Measurements from ENCODE around the gene ARSG.

Gene ARSG

DNA sequence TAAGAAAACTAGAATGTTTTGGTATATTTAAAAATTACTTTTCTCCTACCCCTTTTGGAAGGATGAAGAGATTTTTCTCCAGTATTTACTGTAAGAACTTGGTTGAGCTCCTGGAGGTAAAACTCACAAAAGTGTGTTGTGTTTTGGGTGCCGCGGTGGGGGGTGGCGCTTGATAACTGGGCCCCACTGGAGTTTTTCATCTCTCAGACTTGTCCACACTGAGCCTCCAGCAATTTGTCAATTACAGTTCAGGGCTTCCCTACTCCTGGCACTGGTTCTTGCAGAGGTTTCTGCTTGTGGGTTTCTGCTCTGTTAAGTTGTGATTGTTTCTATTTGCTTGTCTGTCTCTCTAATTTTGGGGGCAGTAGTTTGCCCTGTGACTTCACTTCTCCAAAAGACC lies 126.0 kb downstream of the ARSG start:
- TF ChIP-seq, protein P1, sequence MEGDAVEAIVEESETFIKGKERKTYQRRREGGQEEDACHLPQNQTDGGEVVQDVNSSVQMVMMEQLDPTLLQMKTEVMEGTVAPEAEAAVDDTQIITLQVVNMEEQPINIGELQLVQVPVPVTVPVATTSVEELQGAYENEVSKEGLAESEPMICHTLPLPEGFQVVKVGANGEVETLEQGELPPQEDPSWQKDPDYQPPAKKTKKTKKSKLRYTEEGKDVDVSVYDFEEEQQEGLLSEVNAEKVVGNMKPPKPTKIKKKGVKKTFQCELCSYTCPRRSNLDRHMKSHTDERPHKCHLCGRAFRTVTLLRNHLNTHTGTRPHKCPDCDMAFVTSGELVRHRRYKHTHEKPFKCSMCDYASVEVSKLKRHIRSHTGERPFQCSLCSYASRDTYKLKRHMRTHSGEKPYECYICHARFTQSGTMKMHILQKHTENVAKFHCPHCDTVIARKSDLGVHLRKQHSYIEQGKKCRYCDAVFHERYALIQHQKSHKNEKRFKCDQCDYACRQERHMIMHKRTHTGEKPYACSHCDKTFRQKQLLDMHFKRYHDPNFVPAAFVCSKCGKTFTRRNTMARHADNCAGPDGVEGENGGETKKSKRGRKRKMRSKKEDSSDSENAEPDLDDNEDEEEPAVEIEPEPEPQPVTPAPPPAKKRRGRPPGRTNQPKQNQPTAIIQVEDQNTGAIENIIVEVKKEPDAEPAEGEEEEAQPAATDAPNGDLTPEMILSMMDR (IDR thresholded peaks at IDR 0.05; ENCODE audit: insufficient read depth, low read depth, low read length, missing control alignments) = no peak
- no peak overlapping the region for H3K4me3 ChIP-seq (ENCODE audit: low read depth, low read length)
- DNase-seq (ENCODE audit: low read depth) = no peak

- TF ChIP-seq, protein P1 (IDR thresholded peaks at IDR 0.05; ENCODE audit: insufficient read depth, low read depth, low read length, missing control alignments) = no peak
- DNase-seq (ENCODE audit: low read depth) = no peak
- no peak overlapping the region for H3K4me3 ChIP-seq (ENCODE audit: low read depth, low read length)
These were observed 127.6 kb downstream of the ARSG start for GRCh38 chr17:68418876-68419275.

DNA sequence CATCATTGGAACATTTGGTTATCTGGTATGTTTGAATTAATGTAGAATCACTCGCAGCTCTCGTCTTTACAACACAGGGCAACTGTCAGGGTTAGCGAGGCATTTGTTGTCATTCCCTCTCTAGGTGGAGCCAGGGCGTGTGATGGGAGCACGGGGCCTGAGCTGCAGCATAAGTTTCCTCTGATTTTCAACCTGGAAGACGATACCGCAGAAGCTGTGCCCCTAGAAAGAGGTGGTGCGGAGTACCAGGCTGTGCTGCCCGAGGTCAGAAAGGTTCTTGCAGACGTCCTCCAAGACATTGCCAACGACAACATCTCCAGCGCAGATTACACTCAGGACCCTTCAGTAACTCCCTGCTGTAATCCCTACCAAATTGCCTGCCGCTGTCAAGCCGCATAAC lies 128.8 kb downstream of the ARSG start:
- no peak overlapping the region for H3K4me3 ChIP-seq (ENCODE audit: low read depth, low read length)
- no peak for DNase-seq (ENCODE audit: low read depth)
- TF ChIP-seq, protein P1 (IDR thresholded peaks at IDR 0.05; ENCODE audit: insufficient read depth, low read depth, low read length, missing control alignments) = no peak

DNA sequence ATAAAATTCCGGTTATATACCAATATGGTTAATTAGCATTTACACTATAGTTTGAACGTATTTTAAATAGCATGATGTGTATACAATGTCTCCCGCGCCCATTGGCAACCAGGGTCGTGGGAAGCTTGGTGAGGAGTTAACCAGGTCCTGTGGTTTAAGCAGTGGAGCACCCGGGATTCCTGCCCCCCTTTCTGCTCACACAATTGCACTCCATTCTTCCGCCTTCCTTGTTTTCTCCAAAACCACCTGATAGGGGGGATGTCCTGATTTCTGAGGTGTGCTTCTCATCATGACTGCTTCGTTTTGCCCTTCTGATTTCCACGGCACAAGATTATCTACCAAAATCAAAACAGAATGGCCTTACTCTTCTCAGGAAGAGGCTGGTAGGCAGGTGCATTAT lies 130.2 kb downstream of the ARSG start:
- DNase-seq (ENCODE audit: low read depth) = no peak
- H3K4me3 ChIP-seq (ENCODE audit: low read depth, low read length) = no peak overlapping the region
- TF ChIP-seq, protein P1 (IDR thresholded peaks at IDR 0.05; ENCODE audit: insufficient read depth, low read depth, low read length, missing control alignments) = no peak

DNA sequence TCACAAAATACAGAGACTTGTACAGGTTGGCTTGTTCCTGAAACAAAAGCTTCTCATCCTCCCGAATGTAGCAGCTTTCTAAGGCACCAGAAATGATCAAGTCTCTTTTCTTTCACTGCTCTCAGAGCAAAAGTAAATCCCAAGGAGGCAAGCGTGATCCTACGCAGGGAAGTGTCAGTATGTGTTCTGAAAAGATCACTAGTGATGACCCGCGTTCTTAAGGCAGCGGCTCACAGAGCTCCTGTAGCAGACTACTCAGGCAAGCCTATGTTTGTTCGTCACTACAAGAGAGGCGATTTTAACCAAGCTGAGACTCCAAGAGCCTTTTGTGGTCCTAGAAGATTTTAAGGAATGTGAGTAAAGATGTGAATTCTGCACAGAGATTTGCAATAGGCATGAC lies 131.5 kb downstream of the ARSG start:
- TF ChIP-seq, protein P1 (IDR thresholded peaks at IDR 0.05; ENCODE audit: insufficient read depth, low read depth, low read length, missing control alignments) = no peak
- DNase-seq (ENCODE audit: low read depth) = no peak
- no peak overlapping the region for H3K4me3 ChIP-seq (ENCODE audit: low read depth, low read length)

DNA sequence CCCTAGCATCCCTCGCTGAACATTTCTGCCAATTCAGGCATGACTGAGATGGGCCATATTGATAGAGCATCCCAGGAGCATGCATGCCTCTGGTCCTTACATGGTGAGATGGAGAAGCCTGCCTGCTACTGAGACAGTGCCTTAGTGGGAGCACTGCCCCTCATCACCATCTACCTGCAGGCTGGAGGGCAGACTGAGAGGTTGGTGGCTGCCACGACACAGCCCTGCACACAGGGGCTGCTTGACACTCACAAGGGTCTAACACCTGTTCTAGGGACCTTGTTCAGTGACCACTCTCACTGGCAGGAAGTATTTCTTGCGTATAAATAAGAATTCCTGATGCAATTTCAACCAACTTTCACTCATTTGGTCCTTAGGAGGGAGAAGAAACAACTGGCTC lies 132.0 kb downstream of the ARSG start:
- DNase-seq (ENCODE audit: low read depth) = no peak
- TF ChIP-seq, protein P1 (IDR thresholded peaks at IDR 0.05; ENCODE audit: insufficient read depth, low read depth, low read length, missing control alignments) = no peak
- no peak overlapping the region for H3K4me3 ChIP-seq (ENCODE audit: low read depth, low read length)

DNA sequence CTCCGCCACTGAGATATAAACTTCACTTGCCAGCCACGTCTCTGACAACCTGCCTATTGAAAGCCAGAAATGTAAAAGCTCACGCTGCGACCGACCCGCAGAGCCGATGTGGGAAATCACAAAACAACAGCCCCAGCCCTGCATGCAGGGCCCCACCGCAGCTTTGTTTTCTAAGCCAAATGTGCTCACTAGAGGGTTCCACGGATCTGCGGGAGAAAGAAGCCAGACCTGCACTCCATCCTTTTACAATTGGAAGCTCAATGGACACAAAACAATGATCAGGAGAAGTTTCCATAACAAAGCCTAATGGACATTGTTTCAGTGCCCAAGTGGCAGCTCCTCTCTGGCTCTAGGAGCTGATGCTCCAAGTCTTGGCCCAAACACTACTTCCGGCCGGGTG lies 132.9 kb downstream of the ARSG start:
- DNase-seq (ENCODE audit: low read depth) = no peak
- H3K4me3 ChIP-seq (ENCODE audit: low read depth, low read length) = no peak overlapping the region
- TF ChIP-seq, protein P1 (IDR thresholded peaks at IDR 0.05; ENCODE audit: insufficient read depth, low read depth, low read length, missing control alignments) = no peak
